HEK293 (cell line): ENCODE data around the gene OR2V1.

Experiments
- CTCF ChIA-PET: fragments of 350-600 bp; formaldehyde crosslinking; extraction: SDS; loops from one replicate; lab custom pipeline; 2021; ENCODE audit warnings: antibody characterized with exemption; lab: Yijun Ruan, JAX
- POLR2A ChIA-PET: fragments of 300-600 bp; formaldehyde crosslinking; extraction: SDS; loops from one replicate; lab custom pipeline; 2020; ENCODE audit warnings: antibody characterized with exemption, inconsistent platforms; lab: Yijun Ruan, JAX
- H3K27ac ChIP-seq: fragments of 200-500 bp; sonication (Bioruptor generic); 2 replicates; pipeline ENCODE4 v1.5.1; 2014; ENCODE audit warnings: low read depth, low read length, control low read depth, inconsistent platforms; ENCODE audit errors: extremely low read depth
- H3K36me3 ChIP-seq, 2 experiments: fragments of 200-500 bp in 1 of 2; sonication (Bioruptor generic) in 1 of 2; 1 replicate in 1 of 2; 2 replicates in 1 of 2; pipeline ENCODE4 v1.5.1; 2014 to 2017; ENCODE audit warnings: inconsistent platforms in 2 of 2, low read length in 2 of 2; ENCODE audit not compliant: control insufficient read depth in 2 of 2, insufficient read depth in 1 of 2
- H3K4me1 ChIP-seq: fragments of 200-500 bp; sonication (Bioruptor generic); 2 replicates; pipeline ENCODE4 v1.5.1; 2014; ENCODE audit warnings: mild to moderate bottlenecking, low read length, inconsistent platforms; ENCODE audit not compliant: control insufficient read depth, insufficient read depth
- H3K4me3 ChIP-seq: 2 replicates; pipeline ENCODE4 v1.5.1; 2011; ENCODE audit warnings: low read depth, mild to moderate bottlenecking, control low read depth, low read length, moderate library complexity
- H3K9me3 ChIP-seq: fragments of 200-500 bp; sonication (Bioruptor generic); 2 replicates; pipeline ENCODE4 v1.5.1; 2014; ENCODE audit warnings: low read depth, low read length, inconsistent platforms; ENCODE audit not compliant: control insufficient read depth, insufficient read depth
- BCL11A ChIP-seq: fragments of 450-650 bp; formaldehyde crosslinking; IDR thresholded peaks from 2 replicates; pipeline ENCODE4 v1.5.1; 2016; ENCODE audit warnings: low read depth, missing biosample characterization, missing genetic modification characterization
- EGR2 ChIP-seq: fragments of 450-650 bp; formaldehyde crosslinking; IDR thresholded peaks from 2 replicates; pipeline ENCODE4 v1.5.1; 2016; ENCODE audit warnings: low read depth, missing biosample characterization, missing genetic modification characterization
- OSR2 ChIP-seq: fragments of 450-650 bp; formaldehyde crosslinking; IDR thresholded peaks from 2 replicates; pipeline ENCODE4 v1.5.1; 2016; ENCODE audit warnings: missing biosample characterization, missing genetic modification characterization
- TCF7L2 ChIP-seq: IDR thresholded peaks from 2 replicates; pipeline ENCODE4 v1.6.1; 2011; ENCODE audit warnings: low read depth, mild to moderate bottlenecking, inconsistent platforms, low read length, moderate library complexity, borderline replicate concordance
- ZBTB1 ChIP-seq: fragments of 450-650 bp; formaldehyde crosslinking; IDR thresholded peaks from 2 replicates; pipeline ENCODE4 v1.5.1; 2016; ENCODE audit warnings: missing biosample characterization, missing genetic modification characterization
- ZFP37 ChIP-seq: fragments of 450-650 bp; formaldehyde crosslinking; IDR thresholded peaks from 2 replicates; pipeline ENCODE4 v1.5.1; 2016; ENCODE audit warnings: missing biosample characterization, missing genetic modification characterization
- ZNF10 ChIP-seq: fragments of 450-650 bp; formaldehyde crosslinking; IDR thresholded peaks from 2 replicates; pipeline ENCODE4 v1.5.1; 2017; ENCODE audit warnings: missing biosample characterization, missing genetic modification characterization
- ZNF169 ChIP-seq: fragments of 450-650 bp; formaldehyde crosslinking; IDR thresholded peaks from 2 replicates; pipeline ENCODE4 v1.5.1; 2016; ENCODE audit warnings: missing biosample characterization, missing genetic modification characterization
- ZNF266 ChIP-seq: fragments of 450-650 bp; formaldehyde crosslinking; IDR thresholded peaks from 2 replicates; pipeline ENCODE4 v1.5.1; 2016; ENCODE audit warnings: missing biosample characterization, missing genetic modification characterization, low read depth
- ZNF302 ChIP-seq: fragments of 450-650 bp; formaldehyde crosslinking; IDR thresholded peaks from 2 replicates; pipeline ENCODE4 v1.5.1; 2016; ENCODE audit warnings: missing biosample characterization, missing genetic modification characterization, low read depth
- ZNF324 ChIP-seq: fragments of 450-650 bp; formaldehyde crosslinking; IDR thresholded peaks from 2 replicates; pipeline ENCODE4 v1.5.1; 2016; ENCODE audit warnings: missing biosample characterization, missing genetic modification characterization
- ZNF341 ChIP-seq: fragments of 450-650 bp; formaldehyde crosslinking; IDR thresholded peaks from 2 replicates; pipeline ENCODE4; 2016; ENCODE audit warnings: low read depth, missing biosample characterization, missing genetic modification characterization
- ZNF398 ChIP-seq: fragments of 450-650 bp; formaldehyde crosslinking; IDR thresholded peaks from 2 replicates; pipeline ENCODE4 v1.5.1; 2017; ENCODE audit warnings: missing biosample characterization, missing genetic modification characterization
- ZNF416 ChIP-seq: fragments of 450-650 bp; formaldehyde crosslinking; IDR thresholded peaks from 2 replicates; pipeline ENCODE4 v1.5.1; 2016; ENCODE audit warnings: missing biosample characterization, missing genetic modification characterization
- ZNF518A ChIP-seq: fragments of 450-650 bp; formaldehyde crosslinking; conservative IDR thresholded peaks from 2 replicates; pipeline ENCODE4 v1.5.1; 2016; ENCODE audit warnings: low read depth, missing biosample characterization, missing genetic modification characterization
- ZNF621 ChIP-seq: fragments of 450-650 bp; formaldehyde crosslinking; IDR thresholded peaks from 2 replicates; pipeline ENCODE4 v1.5.1; 2017; ENCODE audit warnings: missing biosample characterization, missing genetic modification characterization
- TF ChIP-seq, protein P1 (sequence below): fragments of 450-650 bp; formaldehyde crosslinking; IDR thresholded peaks from 2 replicates; pipeline ENCODE4 v1.5.1; 2016; ENCODE audit warnings: missing biosample characterization, missing genetic modification characterization
- TF ChIP-seq, protein P2 (sequence below): fragments of 450-650 bp; formaldehyde crosslinking; IDR thresholded peaks from 2 replicates; pipeline ENCODE4 v1.5.1; 2017; ENCODE audit warnings: missing biosample characterization, missing genetic modification characterization
- TF ChIP-seq, protein P3 (sequence below): fragments of 450-650 bp; formaldehyde crosslinking; IDR thresholded peaks from 2 replicates; pipeline ENCODE4 v1.5.1; 2016; ENCODE audit warnings: missing biosample characterization, missing genetic modification characterization, borderline replicate concordance

Gene OR2V1

GRCh38 chr5:181160152-181160754 lies 29.3 kb upstream of the OR2V1 start (continued):
- TF ChIP-seq ZNF169 (tag by site-specific recombination), result no peak
- peak; percentile 72 for TF ChIP-seq EGR2 (tag by site-specific recombination)
- no peak for TF ChIP-seq ZBTB1
- TF ChIP-seq ZNF266 (tag by site-specific recombination), result no peak
- peak; percentile 38; the same call in 1 of the 2 replicates for TF ChIP-seq ZNF398
- TF ChIP-seq, protein P1, sequence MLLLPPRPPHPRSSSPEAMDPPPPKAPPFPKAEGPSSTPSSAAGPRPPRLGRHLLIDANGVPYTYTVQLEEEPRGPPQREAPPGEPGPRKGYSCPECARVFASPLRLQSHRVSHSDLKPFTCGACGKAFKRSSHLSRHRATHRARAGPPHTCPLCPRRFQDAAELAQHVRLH, result no peak
- 0 out of 2 replicates have a peak, but pooled peaks have one; percentile 23 for TF ChIP-seq BCL11A (tag by site-specific recombination)
- peak; percentile 23; the same call in 1 of the 2 replicates for TF ChIP-seq ZNF341
- TF ChIP-seq TCF7L2, result no peak
- peak; percentile 72 for TF ChIP-seq OSR2 (tag by site-specific recombination)
- no peak for TF ChIP-seq ZNF324
- TF ChIP-seq, protein P2, sequence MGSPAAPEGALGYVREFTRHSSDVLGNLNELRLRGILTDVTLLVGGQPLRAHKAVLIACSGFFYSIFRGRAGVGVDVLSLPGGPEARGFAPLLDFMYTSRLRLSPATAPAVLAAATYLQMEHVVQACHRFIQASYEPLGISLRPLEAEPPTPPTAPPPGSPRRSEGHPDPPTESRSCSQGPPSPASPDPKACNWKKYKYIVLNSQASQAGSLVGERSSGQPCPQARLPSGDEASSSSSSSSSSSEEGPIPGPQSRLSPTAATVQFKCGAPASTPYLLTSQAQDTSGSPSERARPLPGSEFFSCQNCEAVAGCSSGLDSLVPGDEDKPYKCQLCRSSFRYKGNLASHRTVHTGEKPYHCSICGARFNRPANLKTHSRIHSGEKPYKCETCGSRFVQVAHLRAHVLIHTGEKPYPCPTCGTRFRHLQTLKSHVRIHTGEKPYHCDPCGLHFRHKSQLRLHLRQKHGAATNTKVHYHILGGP (tag by site-specific recombination), result no peak
- no peak for TF ChIP-seq ZNF518A

GRCh38 chr5:181159286-181160151 lies 28.6 kb upstream of the OR2V1 start:
- ChIA-PET CTCF (interaction anchor here (0.6 to 2.0 kb wide), 15 partner anchors 9 to 374 kb away, joined by 3 to 7 read pairs (median 3); no protein-coding TSS in a partner anchor), POLR2A (no interaction called here)
- Histone ChIP-seq H3K27ac (no peak overlapping the region), H3K4me1 (peaks cover 4% of the 10 kb centered on the region), H3K4me3 (no peak overlapping the region), H3K9me3 (no peaks in the 10 kb centered on the region), H3K36me3 (no peaks in the 10 kb centered on the region)
- TF ChIP-seq, protein P3, sequence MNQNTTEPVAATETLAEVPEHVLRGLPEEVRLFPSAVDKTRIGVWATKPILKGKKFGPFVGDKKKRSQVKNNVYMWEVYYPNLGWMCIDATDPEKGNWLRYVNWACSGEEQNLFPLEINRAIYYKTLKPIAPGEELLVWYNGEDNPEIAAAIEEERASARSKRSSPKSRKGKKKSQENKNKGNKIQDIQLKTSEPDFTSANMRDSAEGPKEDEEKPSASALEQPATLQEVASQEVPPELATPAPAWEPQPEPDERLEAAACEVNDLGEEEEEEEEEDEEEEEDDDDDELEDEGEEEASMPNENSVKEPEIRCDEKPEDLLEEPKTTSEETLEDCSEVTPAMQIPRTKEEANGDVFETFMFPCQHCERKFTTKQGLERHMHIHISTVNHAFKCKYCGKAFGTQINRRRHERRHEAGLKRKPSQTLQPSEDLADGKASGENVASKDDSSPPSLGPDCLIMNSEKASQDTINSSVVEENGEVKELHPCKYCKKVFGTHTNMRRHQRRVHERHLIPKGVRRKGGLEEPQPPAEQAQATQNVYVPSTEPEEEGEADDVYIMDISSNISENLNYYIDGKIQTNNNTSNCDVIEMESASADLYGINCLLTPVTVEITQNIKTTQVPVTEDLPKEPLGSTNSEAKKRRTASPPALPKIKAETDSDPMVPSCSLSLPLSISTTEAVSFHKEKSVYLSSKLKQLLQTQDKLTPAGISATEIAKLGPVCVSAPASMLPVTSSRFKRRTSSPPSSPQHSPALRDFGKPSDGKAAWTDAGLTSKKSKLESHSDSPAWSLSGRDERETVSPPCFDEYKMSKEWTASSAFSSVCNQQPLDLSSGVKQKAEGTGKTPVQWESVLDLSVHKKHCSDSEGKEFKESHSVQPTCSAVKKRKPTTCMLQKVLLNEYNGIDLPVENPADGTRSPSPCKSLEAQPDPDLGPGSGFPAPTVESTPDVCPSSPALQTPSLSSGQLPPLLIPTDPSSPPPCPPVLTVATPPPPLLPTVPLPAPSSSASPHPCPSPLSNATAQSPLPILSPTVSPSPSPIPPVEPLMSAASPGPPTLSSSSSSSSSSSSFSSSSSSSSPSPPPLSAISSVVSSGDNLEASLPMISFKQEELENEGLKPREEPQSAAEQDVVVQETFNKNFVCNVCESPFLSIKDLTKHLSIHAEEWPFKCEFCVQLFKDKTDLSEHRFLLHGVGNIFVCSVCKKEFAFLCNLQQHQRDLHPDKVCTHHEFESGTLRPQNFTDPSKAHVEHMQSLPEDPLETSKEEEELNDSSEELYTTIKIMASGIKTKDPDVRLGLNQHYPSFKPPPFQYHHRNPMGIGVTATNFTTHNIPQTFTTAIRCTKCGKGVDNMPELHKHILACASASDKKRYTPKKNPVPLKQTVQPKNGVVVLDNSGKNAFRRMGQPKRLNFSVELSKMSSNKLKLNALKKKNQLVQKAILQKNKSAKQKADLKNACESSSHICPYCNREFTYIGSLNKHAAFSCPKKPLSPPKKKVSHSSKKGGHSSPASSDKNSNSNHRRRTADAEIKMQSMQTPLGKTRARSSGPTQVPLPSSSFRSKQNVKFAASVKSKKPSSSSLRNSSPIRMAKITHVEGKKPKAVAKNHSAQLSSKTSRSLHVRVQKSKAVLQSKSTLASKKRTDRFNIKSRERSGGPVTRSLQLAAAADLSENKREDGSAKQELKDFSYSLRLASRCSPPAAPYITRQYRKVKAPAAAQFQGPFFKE (tag by site-specific recombination), result no peak
- TF ChIP-seq ZNF10 (no peak), ZNF341 (0 out of 2 replicates have a peak, but pooled peaks have one; percentile 14), ZNF416 (tag by site-specific recombination) (no peak), ZNF302 (no peak), ZFP37 (tag by site-specific recombination) (peak; percentile 44; the same call in 1 of the 2 replicates), ZNF621 (tag by site-specific recombination) (no peak)
